SU-DHL-6 (cell line): ENCODE measurements around the gene ABCD2.
"Not testable (repeated sequence)": the region's sequence is repeated elsewhere in the genome, so short reads cannot be mapped to it uniquely, and the experiment has no call there.

Experiments used
- H2AFZ ChIP-seq: fragments of 200-600 bp; sonication (generic); 2 replicates; pipeline ENCODE4 v1.6.1; 2014; ENCODE audit warnings: low read depth, mild to moderate bottlenecking, moderate library complexity, mixed read lengths, antibody characterized with exemption, low read length; ENCODE audit not compliant: severe bottlenecking
- H3F3A ChIP-seq: fragments of 200-600 bp; shearing (Covaris generic); 2 replicates; pipeline ENCODE4 v1.6.0; 2016; ENCODE audit warnings: antibody characterized with exemption, mild to moderate bottlenecking; ENCODE audit not compliant: insufficient read depth
- H3K27ac ChIP-seq: fragments of 200-600 bp; sonication (generic); 2 replicates; pipeline ENCODE4 v1.5.1; 2016; ENCODE audit warnings: low read depth, mild to moderate bottlenecking, low read length, moderate library complexity, mixed read lengths
- H3K27me3 ChIP-seq: fragments of 200-600 bp; sonication (generic), shearing (Covaris generic); 2 replicates; pipeline ENCODE4 v1.6.0; 2014; ENCODE audit warnings: mild to moderate bottlenecking, low read length
- H3K36me3 ChIP-seq: fragments of 200-600 bp; sonication (generic); 2 replicates; pipeline ENCODE4 v1.6.1; 2014; ENCODE audit warnings: mild to moderate bottlenecking, low read length, mixed read lengths
- H3K4me2 ChIP-seq: fragments of 300-600, 200-600 bp; shearing (Covaris generic), sonication (generic); 2 replicates; pipeline ENCODE4 v1.6.0; 2014; ENCODE audit warnings: low read length, low read depth, mild to moderate bottlenecking; ENCODE audit not compliant: poor library complexity, severe bottlenecking
- H3K4me3 ChIP-seq: fragments of 200-600 bp; sonication (generic); 2 replicates; pipeline ENCODE4 v1.5.1; 2014; ENCODE audit warnings: antibody characterized with exemption, low read length, mild to moderate bottlenecking, mixed read lengths; ENCODE audit not compliant: insufficient read depth, poor library complexity, severe bottlenecking
- H3K79me2 ChIP-seq: fragments of 200-600 bp; sonication (generic); 2 replicates; pipeline ENCODE4 v1.6.1; 2014; ENCODE audit warnings: mild to moderate bottlenecking, low read length, moderate library complexity; ENCODE audit not compliant: insufficient read depth
- H3K9ac ChIP-seq: fragments of 200-600 bp; sonication (generic); 2 replicates; pipeline ENCODE4 v1.7.0; 2014; ENCODE audit warnings: mild to moderate bottlenecking, low read length
- H3K9me2 ChIP-seq: fragments of 200-600 bp; sonication (generic); replicated peaks from 2 replicates; pipeline ENCODE4 v1.6.1; 2014; ENCODE audit warnings: low read length; ENCODE audit not compliant: insufficient read depth
- H3K9me3 ChIP-seq: fragments of 200-600 bp; sonication (generic); 2 replicates; pipeline ENCODE4 v1.6.1; 2014; ENCODE audit warnings: low read length, mixed read lengths; ENCODE audit not compliant: insufficient read depth
- H4K20me1 ChIP-seq: fragments of 200-600 bp; sonication (generic); 2 replicates; pipeline ENCODE4 v1.6.1; 2014; ENCODE audit warnings: low read depth, mild to moderate bottlenecking, antibody characterized with exemption, low read length, moderate library complexity, mixed read lengths
- EZH2phosphoT487 ChIP-seq: fragments of 200-600 bp; sonication (generic), shearing (Covaris generic); conservative IDR thresholded peaks from 2 replicates; pipeline ENCODE4 v1.6.1; 2018; ENCODE audit warnings: mild to moderate bottlenecking, antibody characterized with exemption, low read length, moderate library complexity, mixed read lengths
- TF ChIP-seq, protein P1 (sequence below): fragments of 200-600 bp; sonication (generic); IDR thresholded peaks from one replicate; pipeline ENCODE4 v1.5.1; 2017; ENCODE audit warnings: antibody characterized with exemption, mild to moderate bottlenecking, low read length, moderate library complexity; ENCODE audit not compliant: insufficient read depth, poor library complexity, severe bottlenecking

ABCD2 gene

GRCh38 chr12:39627914-39628313, 8.3 kb upstream of the ABCD2 start:
- H4K20me1 ChIP-seq = no peaks in the 10 kb centered on the region
- H3K9ac ChIP-seq = no peak overlapping the region
- H3K9me2 ChIP-seq = no peaks in the 10 kb centered on the region
- TF ChIP-seq, protein P1, sequence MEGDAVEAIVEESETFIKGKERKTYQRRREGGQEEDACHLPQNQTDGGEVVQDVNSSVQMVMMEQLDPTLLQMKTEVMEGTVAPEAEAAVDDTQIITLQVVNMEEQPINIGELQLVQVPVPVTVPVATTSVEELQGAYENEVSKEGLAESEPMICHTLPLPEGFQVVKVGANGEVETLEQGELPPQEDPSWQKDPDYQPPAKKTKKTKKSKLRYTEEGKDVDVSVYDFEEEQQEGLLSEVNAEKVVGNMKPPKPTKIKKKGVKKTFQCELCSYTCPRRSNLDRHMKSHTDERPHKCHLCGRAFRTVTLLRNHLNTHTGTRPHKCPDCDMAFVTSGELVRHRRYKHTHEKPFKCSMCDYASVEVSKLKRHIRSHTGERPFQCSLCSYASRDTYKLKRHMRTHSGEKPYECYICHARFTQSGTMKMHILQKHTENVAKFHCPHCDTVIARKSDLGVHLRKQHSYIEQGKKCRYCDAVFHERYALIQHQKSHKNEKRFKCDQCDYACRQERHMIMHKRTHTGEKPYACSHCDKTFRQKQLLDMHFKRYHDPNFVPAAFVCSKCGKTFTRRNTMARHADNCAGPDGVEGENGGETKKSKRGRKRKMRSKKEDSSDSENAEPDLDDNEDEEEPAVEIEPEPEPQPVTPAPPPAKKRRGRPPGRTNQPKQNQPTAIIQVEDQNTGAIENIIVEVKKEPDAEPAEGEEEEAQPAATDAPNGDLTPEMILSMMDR = no peak
- no peak for TF ChIP-seq EZH2phosphoT487
- H3K9me3 ChIP-seq = no peaks in the 10 kb centered on the region
- no peaks in the 10 kb centered on the region for H3F3A ChIP-seq
- no peak overlapping the region for H3K27ac ChIP-seq
- H3K36me3 ChIP-seq = no peaks in the 10 kb centered on the region
- H3K4me2 ChIP-seq = no peak overlapping the region
- H3K27me3 ChIP-seq = no peaks in the 10 kb centered on the region
- no peak overlapping the region for H3K4me3 ChIP-seq
- H2AFZ ChIP-seq = no peak overlapping the region
- no peaks in the 10 kb centered on the region for H3K79me2 ChIP-seq

- Histone ChIP-seq H3K27me3 (no peaks in the 10 kb centered on the region), H3K9me3 (no peaks in the 10 kb centered on the region), H2AFZ (no peak overlapping the region), H4K20me1 (no peaks in the 10 kb centered on the region), H3K79me2 (no peaks in the 10 kb centered on the region), H3K9ac (no peak overlapping the region), H3K4me3 (no peak overlapping the region), H3K9me2 (no peaks in the 10 kb centered on the region), H3K27ac (no peak overlapping the region), H3F3A (peaks cover 2% of the 10 kb centered on the region; the same call in 1 of the 2 replicates), H3K4me2 (no peak overlapping the region), H3K36me3 (no peaks in the 10 kb centered on the region)
- no peak for TF ChIP-seq EZH2phosphoT487
- TF ChIP-seq, protein P1 = no peak
Measured at GRCh38 chr12:39626033-39626814, 6.6 kb upstream of the ABCD2 start.

DNA sequence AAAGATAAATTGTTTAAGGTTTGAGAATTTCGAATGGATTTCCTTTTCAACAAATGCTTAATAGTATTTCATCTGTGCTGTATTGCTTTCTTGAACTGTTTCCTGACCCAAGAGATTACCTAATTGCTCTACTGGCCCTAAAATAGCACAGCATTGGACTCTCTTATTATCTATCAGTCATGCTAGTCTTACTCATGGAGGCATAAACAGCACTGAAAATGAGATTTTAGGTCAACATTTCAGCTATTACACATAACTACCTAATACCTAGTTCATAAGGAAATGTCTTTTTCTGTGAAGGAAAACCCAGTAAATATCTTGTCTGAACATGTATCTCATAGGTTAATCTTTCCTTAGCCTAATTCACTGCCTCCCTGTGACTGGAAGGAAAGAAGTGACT, 4.3 kb upstream of the ABCD2 start:
- Histone ChIP-seq H3K27me3 (no peaks in the 10 kb centered on the region), H3K79me2 (no peaks in the 10 kb centered on the region), H3K36me3 (no peaks in the 10 kb centered on the region), H3K27ac (no peak overlapping the region), H3K4me2 (no peak overlapping the region), H3K9me2 (no peaks in the 10 kb centered on the region), H2AFZ (no peak overlapping the region), H3K9ac (no peak overlapping the region), H3K9me3 (no peaks in the 10 kb centered on the region), H3K4me3 (no peak overlapping the region), H4K20me1 (no peaks in the 10 kb centered on the region), H3F3A (peaks cover 19% of the 10 kb centered on the region)
- TF ChIP-seq EZH2phosphoT487 = no peak
- TF ChIP-seq, protein P1 = no peak

- peaks cover 22% of the 10 kb centered on the region for H3F3A ChIP-seq
- H3K4me2 ChIP-seq, H3K36me3 ChIP-seq, H3K27me3 ChIP-seq, H3K9me2 ChIP-seq, H3K27ac ChIP-seq, H3K4me3 ChIP-seq, H3K79me2 ChIP-seq, H2AFZ ChIP-seq, H3K9ac ChIP-seq, H4K20me1 ChIP-seq, H3K9me3 ChIP-seq: not testable (repeated sequence)
Measured at GRCh38 chr12:39623160-39623559, 3.6 kb upstream of the ABCD2 start.
